CD8-positive, alpha-beta memory T cell (primary cell): ENCODE measurements around the gene SUFU. TPM values are rescaled to one million over a fixed set of nuclear protein-coding genes. Genes with fewer than 3 reads are reported as not detected.

ENCODE experiments used
- CTCF ChIA-PET: fragments of 350-600 bp; sonication (Branson Sonifier 250); formaldehyde crosslinking; loops from one replicate; lab custom pipeline; 2021; ENCODE audit warnings: antibody characterized with exemption; lab: Charles Lee
- POLR2A ChIA-PET: fragments of 350-600 bp; sonication (Branson Sonifier 250); formaldehyde crosslinking; loops from one replicate; lab custom pipeline; 2021; ENCODE audit warnings: antibody characterized with exemption; lab: Charles Lee
- DNase-seq, 5 donors: peaks; one replicate each; pipeline versions ENCODE4 v3.0.0 to v3.0.0-alpha.2; 2020 to 2022; ENCODE audit warnings: mixed read lengths in 1 of 5
- H3K27ac ChIP-seq: one replicate; pipeline ENCODE4 v1.7.0; 2013; ENCODE audit warnings: low read depth, mild to moderate bottlenecking, low read length, moderate library complexity
- H3K27me3 ChIP-seq: 2 replicates; pipeline ENCODE4 v1.7.0; 2013; ENCODE audit warnings: low read length, mild to moderate bottlenecking; ENCODE audit not compliant: insufficient read depth, poor library complexity, severe bottlenecking
- H3K36me3 ChIP-seq: 2 replicates; pipeline ENCODE4 v1.7.0; 2013; ENCODE audit warnings: mild to moderate bottlenecking, low read length, moderate library complexity; ENCODE audit not compliant: insufficient read depth
- H3K4me1 ChIP-seq: 2 replicates; pipeline ENCODE4 v1.7.0; 2013; ENCODE audit warnings: mild to moderate bottlenecking, low read length, moderate library complexity; ENCODE audit not compliant: insufficient read depth
- H3K4me3 ChIP-seq: 2 replicates; pipeline ENCODE4 v1.7.0; 2013; ENCODE audit warnings: mild to moderate bottlenecking, low read length
- H3K9me3 ChIP-seq: 2 replicates; pipeline ENCODE4 v1.7.0; 2013; ENCODE audit warnings: mild to moderate bottlenecking, low read length
- H3K27ac Mint-ChIP-seq, 8 donors: one replicate each; pipeline ENCODE4 v1.8.0; 2020 to 2021; ENCODE audit warnings: mixed read lengths in 8 of 8, mild to moderate bottlenecking in 6 of 8, inconsistent platforms in 3 of 8, moderate library complexity in 3 of 8
- H3K27me3 Mint-ChIP-seq, 2 donors: one replicate each; pipeline ENCODE4 v1.8.0; 2020 to 2021; ENCODE audit warnings: mixed read lengths in 2 of 2, mild to moderate bottlenecking in 1 of 2, moderate library complexity in 1 of 2
- H3K36me3 Mint-ChIP-seq, 3 donors: one replicate each; pipeline ENCODE4 v1.8.0; 2020 to 2021; ENCODE audit warnings: mixed read lengths in 3 of 3, inconsistent platforms in 1 of 3, mild to moderate bottlenecking in 1 of 3
- H3K4me1 Mint-ChIP-seq, 3 donors: one replicate each; pipeline ENCODE4 v1.8.0; 2020 to 2021; ENCODE audit warnings: mixed read lengths in 3 of 3, inconsistent platforms in 1 of 3, mild to moderate bottlenecking in 1 of 3
- H3K4me3 Mint-ChIP-seq, 7 donors: one replicate each; pipeline ENCODE4 v1.8.0; 2020 to 2021; ENCODE audit warnings: mixed read lengths in 7 of 7, mild to moderate bottlenecking in 6 of 7, moderate library complexity in 4 of 7, inconsistent platforms in 2 of 7
- H3K9me3 Mint-ChIP-seq, 5 donors: one replicate each; pipeline ENCODE4 v1.8.0; 2020 to 2022; ENCODE audit warnings: mixed read lengths in 5 of 5, mild to moderate bottlenecking in 3 of 5, moderate library complexity in 2 of 5, inconsistent platforms in 1 of 5
- polyA plus RNA-seq: library from polyadenylated mRNA; unstranded; fragments of 300-500 nt; fragmentation: Illumina TruSeq; gene quantifications from one replicate; pipeline ENCODE4 v1.2.3, GENCODE V29; 2021
- total RNA-seq, 2 experiments: library from RNA; stranded (reverse); gene quantifications; one replicate each; pipeline ENCODE4 v1.2.3, GENCODE V29; 2021

The SUFU gene
- total and polyA plus RNA-seq, 3 experiments from 2014 or later: 7.5 to 8.3 (median 8.3) TPM

GRCh38 chr10:102505462-102506115 is 1.8 kb downstream of the SUFU start:
- Mint-ChIP-seq H3K4me3 (peak overlapping the region in 4 of 7 donors; percentile 5 to 27 (median 15)), H3K27me3 (no peaks in the 10 kb centered on the region), H3K4me1 (peaks cover 19 to 47% (median 38%) of the 10 kb centered on the region in 3 donors), H3K27ac (peak overlapping the region in 6 of 8 donors; percentile 4 to 92 (median 90)), H3K9me3 (no peaks in the 10 kb centered on the region), H3K36me3 (peaks cover 0 to 41% (median 2%) of the 10 kb centered on the region in 3 donors)
- POLR2A ChIA-PET: interaction anchor here (1.1 to 2.0 kb wide), 3 partner anchors 55 to 141 kb away, joined by 3 to 10 read pairs (median 4); no protein-coding TSS in a partner anchor
- peaks cover 30% of the 10 kb centered on the region for H3K4me1 ChIP-seq
- H3K27ac ChIP-seq: no peak overlapping the region
- no peak for DNase-seq
- no peaks in the 10 kb centered on the region for H3K27me3 ChIP-seq
- H3K9me3 ChIP-seq: no peaks in the 10 kb centered on the region
- no peak overlapping the region for H3K4me3 ChIP-seq
- peaks cover 6% of the 10 kb centered on the region for H3K36me3 ChIP-seq
- CTCF ChIA-PET: interaction anchor here (3.2 to 4.0 kb wide), 2 partner anchors 78 to 111 kb away, joined by 19 to 27 read pairs; partner anchors contain the start of gene NFKB2

GRCh38 chr10:102507521-102507920 is 3.7 kb downstream of the SUFU start:
- Mint-ChIP-seq H3K36me3 (peaks cover 0 to 53% (median 2%) of the 10 kb centered on the region in 3 donors), H3K4me1 (peaks cover 23 to 58% (median 50%) of the 10 kb centered on the region in 3 donors), H3K27me3 (no peaks in the 10 kb centered on the region), H3K27ac (no peak overlapping the region), H3K4me3 (peak overlapping the region in 1 of 7 donors; percentile 67), H3K9me3 (no peaks in the 10 kb centered on the region)
- POLR2A ChIA-PET: no interaction called here
- no peak overlapping the region for H3K4me3 ChIP-seq
- peaks cover 10% of the 10 kb centered on the region for H3K36me3 ChIP-seq
- CTCF ChIA-PET: no interaction called here
- H3K27me3 ChIP-seq: no peaks in the 10 kb centered on the region
- no peak overlapping the region for H3K27ac ChIP-seq
- DNase-seq: no peak
- peaks cover 26% of the 10 kb centered on the region for H3K4me1 ChIP-seq
- no peaks in the 10 kb centered on the region for H3K9me3 ChIP-seq

GRCh38 chr10:102508506-102508905 is 4.7 kb downstream of the SUFU start:
- ChIA-PET CTCF (interaction anchor here (0.6 to 1.2 kb wide), 2 partner anchors 15 to 336 kb away, joined by 3 to 5 read pairs; no protein-coding TSS in a partner anchor), POLR2A (no interaction called here)
- H3K9me3 Mint-ChIP-seq: no peaks in the 10 kb centered on the region
- peak overlapping the region in 2 of 8 donors; percentile 76 to 77 for H3K27ac Mint-ChIP-seq
- H3K36me3 Mint-ChIP-seq: peaks cover 0 to 63% (median 5%) of the 10 kb centered on the region in 3 donors
- Histone ChIP-seq H3K36me3 (peaks cover 13% of the 10 kb centered on the region), H3K4me1 (peaks cover 19% of the 10 kb centered on the region), H3K4me3 (no peak overlapping the region), H3K27ac (no peak overlapping the region), H3K27me3 (no peaks in the 10 kb centered on the region), H3K9me3 (no peaks in the 10 kb centered on the region)
- H3K4me1 Mint-ChIP-seq: peaks cover 23 to 58% (median 50%) of the 10 kb centered on the region in 3 donors
- H3K4me3 Mint-ChIP-seq: peak overlapping the region in 1 of 7 donors; percentile 67
- DNase-seq: no peak
- no peaks in the 10 kb centered on the region for H3K27me3 Mint-ChIP-seq

- H3K27me3 Mint-ChIP-seq: no peaks in the 10 kb centered on the region
- peaks cover 0 to 70% (median 8%) of the 10 kb centered on the region in 3 donors for H3K36me3 Mint-ChIP-seq
- ChIA-PET CTCF (interaction anchor here (1.2 to 1.6 kb wide), 2 partner anchors 14 to 74 kb away, joined by 3 read pairs; no protein-coding TSS in a partner anchor), POLR2A (no interaction called here)
- DNase-seq: no peak
- no peak overlapping the region for H3K27ac ChIP-seq
- H3K4me3 ChIP-seq: no peak overlapping the region
- peak overlapping the region in 1 of 8 donors; percentile 29 for H3K27ac Mint-ChIP-seq
- peak overlapping the region in 1 of 7 donors; percentile 54 for H3K4me3 Mint-ChIP-seq
- peaks cover 17% of the 10 kb centered on the region for H3K4me1 ChIP-seq
- H3K36me3 ChIP-seq: peaks cover 13% of the 10 kb centered on the region
- peaks cover 25 to 55% (median 49%) of the 10 kb centered on the region in 3 donors for H3K4me1 Mint-ChIP-seq
- no peaks in the 10 kb centered on the region for H3K9me3 Mint-ChIP-seq
- no peaks in the 10 kb centered on the region for H3K27me3 ChIP-seq
- H3K9me3 ChIP-seq: no peaks in the 10 kb centered on the region
Measured at GRCh38 chr10:102509387-102509786, 5.6 kb downstream of the SUFU start.

GRCh38 chr10:102511583-102512274 is 8.0 kb downstream of the SUFU start:
- ChIA-PET POLR2A (no interaction called here), CTCF (interaction anchor here (1.0 to 2.0 kb wide), 2 partner anchors 91 to 108 kb away, joined by 3 to 5 read pairs; partner anchors contain the start of gene FBXL15)
- no peaks in the 10 kb centered on the region for H3K27me3 Mint-ChIP-seq
- no peak overlapping the region for H3K4me3 ChIP-seq
- DNase-seq: no peak
- no peaks in the 10 kb centered on the region for H3K9me3 Mint-ChIP-seq
- H3K36me3 ChIP-seq: peaks cover 13% of the 10 kb centered on the region
- H3K27me3 ChIP-seq: no peaks in the 10 kb centered on the region
- peaks cover 14 to 32% (median 32%) of the 10 kb centered on the region in 3 donors for H3K4me1 Mint-ChIP-seq
- peak overlapping the region in 4 of 8 donors; percentile 2 to 55 (median 12) for H3K27ac Mint-ChIP-seq
- no peak overlapping the region for H3K27ac ChIP-seq
- H3K9me3 ChIP-seq: no peaks in the 10 kb centered on the region
- H3K4me3 Mint-ChIP-seq: peak overlapping the region in 1 of 7 donors; percentile 57
- peaks cover 0 to 71% (median 8%) of the 10 kb centered on the region in 3 donors for H3K36me3 Mint-ChIP-seq
- peaks cover 5% of the 10 kb centered on the region for H3K4me1 ChIP-seq

GRCh38 chr10:102514487-102515311 is 10.9 kb downstream of the SUFU start:
- no peak overlapping the region for H3K27ac Mint-ChIP-seq
- H3K36me3 ChIP-seq: peaks cover 11% of the 10 kb centered on the region
- H3K36me3 Mint-ChIP-seq: peaks cover 0 to 61% (median 12%) of the 10 kb centered on the region in 3 donors
- no peaks in the 10 kb centered on the region for H3K9me3 ChIP-seq
- peaks cover 10 to 22% (median 16%) of the 10 kb centered on the region in 3 donors for H3K4me1 Mint-ChIP-seq
- H3K4me3 ChIP-seq: no peak overlapping the region
- ChIA-PET POLR2A (interaction anchor here (0.5 kb wide), 1 partner anchor 10 kb away, joined by 4 read pairs; no protein-coding TSS in a partner anchor), CTCF (no interaction called here)
- peaks cover 5% of the 10 kb centered on the region for H3K4me1 ChIP-seq
- H3K27me3 Mint-ChIP-seq: no peaks in the 10 kb centered on the region
- no peak overlapping the region for H3K4me3 Mint-ChIP-seq
- DNase-seq: no peak
- H3K9me3 Mint-ChIP-seq: no peaks in the 10 kb centered on the region
- H3K27ac ChIP-seq: no peak overlapping the region
- H3K27me3 ChIP-seq: no peaks in the 10 kb centered on the region

DNA sequence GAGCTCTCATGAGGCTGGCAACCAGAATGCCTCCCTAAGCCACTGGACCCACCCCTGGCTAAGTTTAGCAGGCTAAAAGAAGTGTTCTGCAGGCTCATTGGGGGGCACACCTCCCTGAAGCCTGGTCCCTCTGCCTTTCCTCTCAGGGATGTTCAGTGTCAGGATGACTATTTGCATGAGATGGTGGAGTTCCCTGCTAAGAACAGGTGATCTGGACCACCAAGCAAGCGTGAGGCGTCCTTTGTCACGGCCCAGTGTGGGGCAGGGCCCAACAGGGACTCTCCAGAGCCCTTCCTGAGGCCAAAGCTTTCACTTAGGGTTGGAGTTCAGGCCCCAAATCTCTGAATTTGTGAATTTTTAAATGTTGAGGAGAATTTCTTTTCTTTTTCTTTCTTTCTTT is 12.0 kb downstream of the SUFU start:
- Mint-ChIP-seq H3K4me1 (peaks cover 14 to 27% (median 20%) of the 10 kb centered on the region in 3 donors), H3K9me3 (no peaks in the 10 kb centered on the region), H3K36me3 (peaks cover 0 to 60% (median 13%) of the 10 kb centered on the region in 3 donors), H3K27ac (no peak overlapping the region), H3K4me3 (no peak overlapping the region), H3K27me3 (no peaks in the 10 kb centered on the region)
- peaks cover 5% of the 10 kb centered on the region for H3K4me1 ChIP-seq
- H3K4me3 ChIP-seq: no peak overlapping the region
- no peak for DNase-seq
- H3K27me3 ChIP-seq: no peaks in the 10 kb centered on the region
- ChIA-PET POLR2A (no interaction called here), CTCF (interaction anchor here (1.6 kb wide), 1 partner anchor 12 kb away, joined by 7 read pairs; the partner anchor contains the start of gene SUFU)
- H3K9me3 ChIP-seq: no peaks in the 10 kb centered on the region
- no peak overlapping the region for H3K27ac ChIP-seq
- peaks cover 11% of the 10 kb centered on the region for H3K36me3 ChIP-seq
